ENCODE measurements around the gene IL1F10.

IL1F10 gene, protein sequence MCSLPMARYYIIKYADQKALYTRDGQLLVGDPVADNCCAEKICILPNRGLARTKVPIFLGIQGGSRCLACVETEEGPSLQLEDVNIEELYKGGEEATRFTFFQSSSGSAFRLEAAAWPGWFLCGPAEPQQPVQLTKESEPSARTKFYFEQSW

DNA sequence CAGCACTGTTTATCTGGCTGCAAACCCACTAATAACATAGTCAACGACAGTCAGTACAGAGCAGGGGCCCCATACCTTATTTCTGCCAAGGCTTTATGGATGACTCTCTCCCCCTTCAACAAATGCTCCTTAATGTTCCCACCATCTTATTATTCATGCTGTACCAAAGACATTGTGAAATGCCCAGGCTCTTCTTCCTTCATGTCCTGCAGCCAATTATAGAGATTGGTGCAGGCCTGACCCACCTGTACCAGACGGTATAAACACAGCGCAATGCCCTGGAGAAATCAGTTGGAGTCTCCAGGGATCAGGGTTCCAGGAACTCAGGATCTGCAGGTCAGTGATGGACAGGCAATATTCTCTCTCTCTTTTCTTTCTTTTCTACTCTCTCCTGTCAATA lies at the start of gene IL1F10:
Gene IL1F10 (plus strand): TSS at position 290 of the 400 bp plus-strand sequence. CDS start 4,769 bp downstream, outside the sequence.
- DNase-seq, result no peak

DNA sequence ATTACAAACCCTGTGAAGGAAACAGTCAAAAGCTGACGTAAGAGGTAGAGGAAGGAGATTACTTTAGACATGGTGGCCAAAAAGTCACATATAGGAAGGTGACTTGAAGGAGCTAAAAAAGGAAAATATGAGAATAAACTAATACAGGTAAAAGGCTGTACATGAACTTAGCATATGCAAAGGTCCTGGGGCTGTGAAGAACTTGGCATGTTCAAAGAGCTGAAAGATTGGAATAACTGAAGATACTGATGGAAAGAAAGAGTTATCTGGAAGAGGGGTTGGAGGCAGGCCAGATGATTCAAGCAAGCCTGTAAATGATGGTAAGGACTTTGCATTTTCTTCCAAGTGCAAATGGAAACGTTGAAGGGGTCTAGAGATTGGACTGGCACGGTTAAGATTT lies 49.3 kb upstream of the IL1F10 start:
- no peak for DNase-seq

DNA sequence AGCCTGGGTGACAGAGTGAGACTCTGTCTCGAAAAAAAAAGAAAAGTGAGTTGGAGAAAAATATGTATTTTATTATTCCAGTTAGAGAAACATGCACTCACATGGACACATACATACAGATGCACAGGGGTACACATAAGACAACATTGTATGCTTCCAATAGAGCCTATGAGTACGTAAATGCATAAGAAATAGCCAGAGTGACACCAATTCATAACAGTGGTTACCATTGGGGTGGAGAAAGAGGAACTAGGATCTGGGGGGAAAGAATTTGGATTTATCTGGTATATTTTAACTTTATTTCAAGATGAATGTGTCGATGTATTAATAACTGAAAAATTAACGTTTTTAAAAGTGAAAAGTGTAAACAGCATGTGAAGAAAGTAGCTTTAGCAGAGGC lies 46.5 kb upstream of the IL1F10 start:
- no peak for DNase-seq

DNA sequence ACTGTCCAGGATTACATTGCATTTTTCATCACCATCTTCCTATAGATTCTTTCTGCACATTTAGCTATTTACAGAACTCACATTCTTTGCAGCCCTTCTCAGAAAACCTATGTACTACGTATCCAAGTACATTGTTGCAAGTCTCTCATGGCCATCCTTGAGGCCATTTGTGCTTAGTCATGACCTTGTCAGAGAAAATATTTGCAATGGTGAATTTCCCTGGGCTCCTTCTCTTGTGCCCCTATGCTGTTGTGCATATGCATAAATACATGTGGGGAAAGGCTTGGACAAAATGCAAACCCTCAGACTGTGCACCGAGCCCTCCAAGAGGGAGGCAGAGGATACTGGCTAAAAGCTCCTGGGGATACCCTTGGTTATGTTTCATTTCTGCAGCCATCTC lies 43.0 kb upstream of the IL1F10 start:
- DNase-seq, result no peak

DNA sequence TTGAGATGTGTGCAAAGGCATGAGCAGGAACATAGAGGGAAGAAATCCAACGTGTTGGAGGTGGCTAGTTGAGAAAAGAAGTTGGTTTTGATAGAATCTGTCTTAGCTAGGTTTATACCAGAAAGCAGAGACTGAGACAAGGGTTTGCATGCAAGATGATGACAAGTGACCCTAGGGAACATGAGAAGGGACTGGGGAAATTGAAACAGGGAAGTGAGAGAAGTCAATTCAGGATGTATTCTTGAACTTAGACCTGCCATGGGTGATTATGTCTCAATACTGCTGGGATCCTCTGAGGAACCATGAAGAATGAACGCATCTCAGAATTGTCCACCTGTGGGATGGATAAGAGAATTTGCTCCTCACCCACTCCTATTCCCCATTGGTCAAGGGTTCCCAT lies 42.0 kb upstream of the IL1F10 start:
- no peak for DNase-seq

DNA sequence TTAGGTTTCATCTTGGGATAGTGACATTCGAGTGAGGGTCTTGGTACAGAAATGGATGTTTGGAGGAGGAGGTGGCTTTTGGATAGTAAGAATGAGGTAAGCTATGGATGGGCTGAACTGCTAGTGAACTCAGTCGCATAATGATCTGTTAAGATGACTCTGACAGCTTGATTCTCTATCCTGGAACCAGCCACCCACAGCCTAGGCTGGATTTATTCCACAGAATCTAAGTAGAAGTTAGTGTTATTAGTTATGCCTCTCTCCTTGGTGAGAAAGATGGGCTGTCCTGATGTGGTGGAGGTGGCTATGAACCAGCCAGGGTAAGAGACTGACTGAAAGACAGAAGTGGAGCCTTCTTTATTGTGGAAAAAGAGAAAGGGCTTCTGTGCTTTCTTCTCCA lies 40.1 kb upstream of the IL1F10 start:
- DNase-seq, result no peak

DNA sequence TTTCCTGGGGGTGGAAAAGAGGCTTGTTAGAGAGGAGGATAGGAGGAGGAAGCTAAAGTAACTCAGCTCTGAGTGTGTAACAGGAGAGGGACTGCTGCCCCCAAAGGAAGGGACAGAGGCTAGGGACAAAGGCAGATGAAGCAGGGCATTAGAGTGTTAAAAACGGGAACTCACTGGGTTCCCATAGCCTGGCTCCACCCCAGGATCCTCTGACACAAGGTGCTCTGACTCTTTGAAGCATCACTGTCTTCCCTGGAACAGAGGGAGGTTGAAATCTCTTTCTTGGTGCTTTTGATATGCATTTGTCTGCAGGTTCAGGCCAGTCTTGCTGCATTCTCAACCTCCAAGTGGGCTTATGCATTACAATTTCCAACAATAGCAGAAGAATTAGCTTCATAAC lies 39.7 kb upstream of the IL1F10 start:
- DNase-seq, result no peak

DNA sequence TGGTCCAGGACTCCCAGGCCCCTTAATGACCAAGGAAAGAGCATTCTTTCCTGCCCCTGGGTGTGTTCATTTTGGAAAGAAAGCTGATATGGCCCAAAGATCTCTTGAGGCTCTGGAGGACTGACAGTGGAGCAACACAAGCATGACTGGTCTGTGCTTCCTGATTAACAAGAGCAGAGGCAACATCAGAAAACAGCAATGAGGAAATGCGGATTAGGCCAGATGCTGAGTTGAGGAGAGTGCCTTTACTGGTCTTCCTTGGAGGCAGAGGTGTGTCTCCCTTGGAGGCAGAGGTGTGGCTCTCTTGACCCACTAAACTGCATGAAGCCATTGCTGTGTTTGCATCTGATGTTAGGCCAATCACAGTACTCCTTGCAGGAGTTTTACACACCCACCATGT lies 35.0 kb upstream of the IL1F10 start:
- no peak for DNase-seq

DNA sequence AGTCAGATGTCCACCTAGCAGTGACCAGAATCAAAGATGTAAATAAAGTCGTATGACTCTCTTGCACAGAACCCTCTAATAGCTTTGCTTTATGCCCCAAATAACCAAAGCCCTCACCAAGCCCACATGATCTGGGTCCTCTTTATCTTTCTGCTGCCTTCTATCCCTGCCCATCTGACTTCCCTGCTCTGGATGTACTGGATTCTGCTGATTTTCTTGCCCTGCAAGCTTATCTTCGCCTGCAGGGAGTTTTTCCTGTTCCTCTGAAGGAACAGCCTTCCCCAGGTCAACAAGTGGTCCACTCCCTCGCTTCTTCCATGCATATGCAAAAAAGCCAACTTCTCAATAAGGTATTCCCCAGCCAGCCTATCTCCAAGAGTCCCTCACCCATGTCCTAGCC lies 33.8 kb upstream of the IL1F10 start:
- DNase-seq, result no peak

DNA sequence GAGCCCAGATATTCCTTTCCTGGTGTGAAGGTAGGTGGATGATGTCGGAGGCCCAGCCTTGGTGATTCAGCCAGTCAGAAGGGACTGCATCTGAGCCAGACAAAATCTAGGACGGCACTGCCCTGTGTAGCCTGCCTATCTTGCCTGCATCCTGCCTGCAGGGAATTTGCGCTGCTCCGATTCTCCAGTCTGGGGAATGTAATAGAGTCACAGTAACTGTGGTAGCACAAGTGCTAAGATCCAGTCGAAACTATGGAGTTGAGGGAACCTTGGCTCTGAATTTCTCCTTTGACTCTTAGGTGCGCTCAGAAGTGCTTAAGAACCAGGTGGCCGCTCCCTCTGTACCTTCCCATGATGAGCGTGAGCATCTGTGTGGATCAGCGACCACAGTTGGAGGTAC lies 31.0 kb upstream of the IL1F10 start:
- DNase-seq, result no peak

DNA sequence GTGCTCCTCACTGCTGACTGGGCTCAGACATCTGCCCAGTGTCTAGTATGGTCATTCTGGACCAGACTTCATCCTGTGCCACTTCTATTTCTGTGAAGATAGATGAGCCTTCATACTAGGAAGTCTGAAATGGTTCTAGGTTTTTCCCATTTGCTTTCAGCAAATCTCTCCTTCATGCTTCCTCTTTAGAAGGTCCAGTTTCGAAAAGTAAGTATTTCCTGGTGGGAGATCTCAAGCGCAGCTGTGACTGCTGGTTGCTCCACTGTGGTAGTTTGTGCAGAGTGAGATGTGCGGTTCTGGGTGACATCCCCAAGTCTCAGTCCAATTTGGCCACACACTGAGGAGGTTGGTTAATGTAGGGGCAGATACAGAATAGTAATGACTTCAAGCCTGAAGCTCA lies 29.5 kb upstream of the IL1F10 start:
- DNase-seq, result no peak

DNA sequence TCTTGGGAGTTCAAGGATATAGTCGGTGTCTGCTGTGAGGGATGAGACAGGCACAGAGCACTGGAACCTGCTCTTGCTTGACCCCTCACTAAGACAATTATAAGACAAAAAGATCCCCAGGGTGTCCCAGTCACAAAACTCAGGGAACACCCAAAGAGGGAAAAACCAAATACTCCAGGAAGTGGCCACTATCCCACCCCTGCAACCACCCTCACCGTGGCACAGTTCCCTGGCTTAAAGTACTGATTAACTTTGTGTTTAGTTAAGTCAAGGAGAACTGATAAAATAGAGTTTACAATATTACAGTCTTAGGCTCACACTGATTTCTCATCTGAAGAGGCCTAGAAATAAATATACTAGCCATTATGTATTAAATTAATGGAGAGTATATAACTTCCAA lies 28.6 kb upstream of the IL1F10 start:
- no peak for DNase-seq

DNA sequence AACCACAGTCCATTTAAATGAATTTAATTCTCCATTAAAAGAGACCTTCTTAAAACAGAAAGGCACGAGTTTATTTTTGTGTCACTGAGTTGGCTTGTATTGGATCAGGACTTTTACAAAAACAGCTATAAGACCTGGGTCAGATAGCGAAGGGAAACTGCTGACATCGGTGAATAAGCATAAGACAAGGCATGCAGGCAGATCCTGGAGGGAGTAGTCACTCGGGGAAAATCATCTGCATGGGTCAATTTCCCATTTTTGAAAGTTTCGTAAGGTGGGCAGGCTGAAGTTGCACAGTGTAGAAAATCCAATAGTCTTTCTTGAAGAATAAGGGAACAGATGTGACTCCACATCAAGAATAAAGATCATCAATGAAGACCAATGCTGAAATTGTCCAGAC lies 28.1 kb upstream of the IL1F10 start:
- no peak for DNase-seq

DNA sequence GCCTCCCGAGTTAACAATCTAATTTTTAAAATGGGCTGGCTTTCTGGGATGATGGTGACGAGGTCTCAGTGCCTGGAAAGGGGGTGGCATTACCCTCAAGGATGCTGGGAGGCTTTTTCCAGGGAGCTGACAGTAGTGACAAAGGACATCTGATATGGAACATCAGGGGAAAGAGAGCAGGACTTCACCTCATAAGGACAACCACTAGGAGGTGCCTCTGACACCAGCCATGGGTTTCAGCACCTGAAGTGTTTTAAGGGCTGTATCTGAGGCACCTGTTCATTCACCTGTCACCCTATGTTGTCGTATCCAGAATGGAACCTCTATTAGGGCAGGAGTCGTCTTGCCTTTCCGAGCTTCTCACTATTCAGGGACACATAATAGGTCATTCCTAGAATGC lies 25.9 kb upstream of the IL1F10 start:
- no peak for DNase-seq

DNA sequence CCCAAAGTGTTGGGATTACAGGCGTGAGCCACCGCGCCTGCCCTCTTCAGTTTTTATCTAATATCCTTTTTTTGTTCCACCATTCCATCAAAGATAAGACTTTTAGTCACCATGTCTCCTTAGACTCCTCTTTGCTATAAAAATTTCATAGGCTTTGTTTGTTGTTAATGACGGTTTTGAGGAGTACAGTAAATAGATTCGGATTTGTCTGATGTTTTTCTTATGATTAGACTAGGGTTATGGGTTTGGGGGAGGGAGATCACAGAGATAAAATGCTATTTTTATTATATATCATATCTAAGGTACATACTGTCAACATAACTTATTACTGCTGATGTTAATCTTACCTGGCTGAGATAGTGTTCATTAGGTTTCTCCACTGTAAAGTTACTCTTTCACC lies 21.3 kb upstream of the IL1F10 start:
- no peak for DNase-seq

DNA sequence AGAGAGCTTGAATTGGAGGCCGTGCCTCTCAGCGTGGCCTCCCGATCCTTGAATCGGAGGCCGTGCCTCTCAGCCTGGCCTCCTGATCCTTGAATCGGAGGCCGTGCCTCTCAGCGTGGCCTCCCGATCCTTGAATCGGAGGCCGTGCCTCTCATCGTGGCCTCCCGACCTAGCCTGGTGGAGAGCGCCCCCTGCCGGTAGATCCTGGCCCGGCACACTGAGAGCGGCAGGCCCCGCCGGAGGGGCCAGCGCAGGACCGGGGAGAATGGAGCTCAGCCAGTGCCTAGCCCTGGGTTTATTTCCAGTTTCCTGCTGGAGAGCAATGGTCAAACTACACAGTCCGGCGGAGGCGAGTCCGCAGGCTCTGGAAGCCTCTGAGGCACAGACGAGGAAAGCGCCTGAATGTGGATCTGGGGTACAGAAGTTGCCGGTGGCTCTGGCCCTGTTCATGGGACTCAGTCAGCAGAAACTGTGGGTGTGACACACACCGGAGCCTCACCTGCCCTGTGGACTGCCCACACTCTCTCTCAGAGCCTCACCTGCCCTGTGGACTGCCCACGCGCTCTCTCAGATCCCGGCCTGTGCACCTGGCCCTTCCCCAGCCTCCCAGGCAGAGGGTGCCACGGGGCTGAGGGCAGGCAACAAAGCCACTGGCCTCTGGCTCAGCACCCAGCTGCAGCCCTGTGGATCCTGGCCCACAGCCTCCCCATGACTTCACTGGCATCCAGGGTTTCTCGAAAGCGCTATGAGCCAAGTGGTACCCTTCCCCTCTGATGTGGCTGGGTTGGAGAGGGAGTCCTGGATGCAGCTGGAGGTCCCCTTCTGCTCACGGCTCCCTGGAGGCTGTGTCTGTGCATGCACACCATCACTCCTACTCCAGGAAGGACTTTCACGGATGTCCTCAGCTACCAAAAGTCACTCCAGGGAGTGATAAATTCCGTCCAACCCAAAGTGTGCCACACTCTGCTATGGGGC lies 16.6 kb upstream of the IL1F10 start:
- no peak for DNase-seq

DNA sequence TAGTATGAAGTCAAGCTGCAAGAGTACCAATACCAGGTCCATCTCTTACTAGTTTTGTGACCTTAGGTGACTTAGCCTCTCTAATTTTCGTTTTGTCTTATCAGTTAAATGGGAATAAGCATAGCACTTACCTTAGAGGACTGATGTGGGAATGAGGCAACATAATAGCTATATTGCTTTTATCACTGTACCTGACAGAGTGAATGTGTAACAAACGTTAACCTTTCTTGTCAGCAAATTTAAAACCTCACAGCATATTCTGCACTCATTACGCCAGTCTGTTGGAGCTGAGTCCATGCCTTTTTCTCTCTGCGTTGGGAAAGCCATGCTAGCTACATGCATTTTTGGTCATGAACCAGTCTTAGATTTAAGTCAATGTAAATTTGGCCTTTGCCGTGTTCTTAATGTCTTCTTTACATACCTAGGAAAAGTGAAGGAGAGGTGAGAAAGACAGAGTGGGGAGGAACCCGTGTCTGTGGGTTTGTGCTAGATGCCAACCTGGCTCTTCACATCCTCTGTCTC lies 15.3 kb upstream of the IL1F10 start, which contains the start of gene IL36B:
Gene IL36B (minus strand): TSS at position 472 of the 522 bp plus-strand sequence.
- DNase-seq, result no peak

DNA sequence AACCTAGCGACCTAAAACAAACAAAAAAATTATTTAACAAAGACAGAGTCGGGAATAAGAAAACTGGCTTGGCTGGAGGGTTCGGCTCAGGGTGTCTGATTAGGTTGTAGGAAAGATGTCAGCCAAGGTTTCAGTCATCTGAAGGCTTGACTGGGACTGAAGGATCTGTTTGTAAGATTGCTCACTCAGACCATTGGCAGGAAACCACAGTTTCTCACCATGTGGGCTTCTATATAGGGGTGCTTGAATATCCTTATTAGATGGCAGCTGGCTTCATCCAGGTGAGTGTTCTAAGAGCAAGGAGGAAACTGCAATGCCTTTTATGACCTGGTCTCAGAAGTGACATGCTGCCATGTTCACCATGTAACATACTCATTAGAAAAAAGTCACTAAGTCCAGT lies 14.1 kb upstream of the IL1F10 start:
- DNase-seq, result no peak

DNA sequence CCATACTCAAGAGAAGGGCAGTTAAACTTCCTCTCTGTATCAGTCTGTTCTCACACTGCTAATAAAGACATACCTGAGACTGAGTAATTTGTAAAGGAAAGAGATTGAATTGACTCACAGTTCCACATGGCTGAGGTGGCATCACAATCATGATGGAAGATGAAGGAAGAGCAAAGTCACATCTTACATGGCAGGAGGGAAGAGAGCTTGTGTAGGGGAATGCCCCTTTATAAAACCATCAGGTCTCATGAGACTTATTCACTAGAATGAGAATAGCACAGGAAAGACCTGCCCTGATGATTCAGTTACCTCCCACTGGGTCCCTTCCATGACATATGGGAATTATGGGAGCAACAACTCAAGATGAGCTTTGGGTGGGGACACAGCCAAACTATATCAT lies 13.7 kb upstream of the IL1F10 start:
- no peak for DNase-seq

DNA sequence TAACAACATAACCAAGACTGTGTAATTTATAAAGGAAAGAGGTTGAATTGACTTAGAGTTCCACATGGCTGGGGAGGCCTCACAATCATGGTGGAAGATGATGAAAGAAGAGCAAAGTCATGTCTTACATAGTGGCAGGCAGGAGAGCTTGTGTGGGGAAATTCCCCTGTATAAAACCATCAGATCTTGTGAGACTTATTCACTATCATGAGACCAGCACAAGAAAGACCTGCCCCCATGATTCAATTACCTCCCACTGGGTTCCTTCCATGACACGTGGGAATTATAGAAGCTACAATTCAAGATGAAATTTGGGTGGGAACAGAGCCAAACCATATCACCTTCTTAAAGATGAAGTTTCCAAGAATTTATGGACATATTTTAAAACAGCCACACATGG lies 11.2 kb upstream of the IL1F10 start:
- no peak for DNase-seq

DNA sequence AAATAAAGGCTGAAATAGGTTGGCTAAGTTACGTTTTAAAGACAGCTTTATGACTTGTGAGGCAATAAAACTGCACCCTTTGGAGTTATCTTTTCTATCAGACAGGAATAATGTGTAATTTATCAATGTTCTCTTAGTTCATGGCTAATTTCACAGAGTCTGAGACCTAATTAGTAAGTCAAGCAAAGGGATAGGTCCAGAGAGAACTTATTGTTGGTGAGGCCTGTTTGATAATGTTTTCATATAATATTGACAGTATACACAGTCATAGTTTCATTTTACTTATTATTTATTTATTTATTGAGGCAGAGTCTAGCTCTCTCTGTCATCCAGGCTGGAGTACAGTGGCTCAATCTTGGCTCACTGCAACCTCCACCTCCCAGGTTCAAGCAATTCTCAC lies 10.7 kb upstream of the IL1F10 start:
- no peak for DNase-seq

DNA sequence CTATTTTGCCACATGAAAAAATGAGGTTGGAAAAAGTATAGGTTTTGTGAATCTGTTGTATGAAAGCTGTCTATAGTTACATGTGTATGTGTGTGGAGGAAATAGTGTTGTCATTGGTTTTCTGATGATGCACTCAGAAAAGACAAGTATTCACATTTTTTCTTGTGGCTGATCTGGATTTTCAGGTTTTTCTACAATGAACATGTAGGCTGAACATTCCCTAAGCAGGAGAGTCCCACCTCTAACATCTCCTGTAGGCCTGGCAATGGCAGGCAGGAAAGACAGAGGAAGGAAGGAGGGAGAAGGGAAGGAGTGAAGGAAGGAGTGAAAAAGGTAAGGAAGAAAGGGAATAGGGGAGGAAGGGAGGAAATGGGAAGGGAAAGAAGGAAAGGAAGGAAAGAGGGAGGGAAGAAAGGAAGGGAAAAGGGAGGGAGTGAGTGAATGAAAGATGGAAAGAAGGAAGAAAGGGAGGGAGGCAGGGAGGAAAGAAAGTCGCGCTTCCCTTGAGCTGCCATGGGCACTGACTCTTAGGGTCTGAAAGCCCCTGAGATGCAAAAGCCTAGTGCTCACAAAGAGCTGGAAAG lies 9.3 kb upstream of the IL1F10 start:
- DNase-seq, result no peak

DNA sequence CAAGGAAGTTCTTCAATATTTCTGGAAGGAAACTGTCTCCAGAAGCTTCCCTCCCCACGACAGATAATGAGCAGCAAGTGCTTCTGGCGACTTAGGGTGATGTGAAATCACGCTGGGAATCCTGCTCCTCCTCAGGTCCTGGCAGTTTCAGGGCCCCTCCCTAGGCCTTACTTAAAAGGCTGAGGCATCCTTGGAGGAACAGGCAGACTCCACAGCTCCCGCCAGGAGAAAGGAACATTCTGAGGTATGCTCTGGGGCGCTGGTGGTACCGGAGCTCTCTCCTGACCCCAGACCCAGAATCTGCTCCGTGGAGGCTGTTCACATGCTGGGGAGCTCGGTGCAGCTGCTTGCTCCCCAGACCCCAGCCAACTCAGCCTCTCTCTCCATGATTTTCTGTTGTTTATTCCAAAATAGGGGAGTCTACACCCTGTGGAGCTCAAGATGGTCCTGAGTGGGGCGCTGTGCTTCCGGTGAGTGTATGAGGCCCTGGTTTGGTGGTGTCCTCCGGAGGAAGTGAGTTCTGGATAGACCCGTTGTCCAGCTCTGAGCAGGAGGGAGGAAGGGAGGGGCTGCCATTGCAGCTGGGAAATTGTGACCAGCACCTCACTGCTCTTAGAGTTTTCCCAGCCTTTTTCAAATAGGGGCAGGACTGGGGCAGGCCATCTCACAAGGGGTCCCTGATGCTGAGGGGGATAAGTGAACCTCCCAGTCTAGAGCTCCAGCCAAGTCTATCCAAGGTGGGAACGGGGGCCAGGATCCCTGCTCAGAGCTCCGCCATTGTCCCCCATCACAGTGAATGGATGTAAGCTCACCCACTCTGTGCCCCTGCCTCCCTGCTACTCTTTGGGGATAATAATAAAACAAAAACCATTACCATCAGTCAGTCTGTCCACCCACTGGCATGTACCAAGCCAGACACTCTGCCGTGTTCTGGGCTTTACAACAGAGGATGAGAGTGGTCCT lies 8.5 kb upstream of the IL1F10 start, which contains the start of gene IL36RN:
Gene IL36RN (plus strand): TSS at position 201 of the 963 bp plus-strand sequence. CDS start 241 bp downstream, at position 442.
- DNase-seq, result no peak

Measured in NCI-H510A treated with DMSO at 0.1 percent for 48 hours (cell line).